Prostate gland (tissue), 2 donors: Measurements from ENCODE around the gene MORC1. TPM values are rescaled to one million over a fixed set of nuclear protein-coding genes. Genes with fewer than 3 reads are reported as not detected.

ENCODE experiments used
- DNase-seq: peaks from one replicate; pipeline ENCODE4 v3.0.0-alpha.2; 2019; ENCODE audit warnings: low spot score
- H3K27ac ChIP-seq, 2 donors: fragments of 200-600 bp; sonication (generic); 2 replicates each; pipeline ENCODE4 v1.5.1; 2017 to 2019
- H3K27me3 ChIP-seq: fragments of 200-600 bp; sonication (generic); replicated peaks from 2 replicates; pipeline ENCODE4 v1.5.1; 2019; ENCODE audit not compliant: insufficient read depth
- H3K36me3 ChIP-seq, 2 donors: fragments of 200-600 bp; sonication (generic); 1 replicate in 1 of 2; 2 replicates in 1 of 2; pipeline versions ENCODE4 v1.5.1 to v1.8.1; 2017 to 2019
- H3K4me1 ChIP-seq: fragments of 200-600 bp; sonication (generic); replicated peaks from 2 replicates; pipeline ENCODE4 v1.5.1; 2019
- H3K4me3 ChIP-seq, 2 donors: fragments of 200-600 bp; sonication (generic); 2 replicates each; pipeline ENCODE4 v1.5.1; 2017 to 2019
- H3K9me3 ChIP-seq: fragments of 200-600 bp; sonication (generic); 2 replicates; pipeline ENCODE4 v1.5.1; 2017
- POLR2A ChIP-seq: fragments of 450-650 bp; IDR thresholded peaks from one replicate; pipeline ENCODE4 v1.6.1; 2016; ENCODE audit warnings: antibody characterized with exemption, mild to moderate bottlenecking
- POLR2AphosphoS5 ChIP-seq: sonication (generic); formaldehyde crosslinking; IDR thresholded peaks from one replicate; pipeline ENCODE4 v1.6.1; 2017; ENCODE audit warnings: antibody characterized with exemption
- WGBS: methylation state at CpG from one replicate; pipeline ENCODE4 v1.1.5; 2018; 5-methylcytosine and 5-hydroxymethylcytosine counted together
- intact Hi-C: fragments of 100-400 bp; cut with DNase I; formaldehyde crosslinking; loops from one replicate; pipeline ENCODE4 v1.14.2; 2022
- total RNA-seq, 2 donors: library from RNA; depleted of rRNA; stranded (reverse); fragments of >200 nt; gene quantifications; one replicate each; pipeline ENCODE4 v1.1.0, GENCODE V29; 2016
- TF ChIP-seq, protein P1 (sequence below), 4 experiments: fragments of 200-600 bp in 2 of 4; fragments of 450-650 bp in 2 of 4; sonication (generic) in 2 of 4; IDR thresholded peaks; 1 replicate in 3 of 4; 2 replicates in 1 of 4; pipeline ENCODE4 v1.5.1; 2016 to 2019; ENCODE audit warnings: antibody characterized with exemption in 4 of 4, mild to moderate bottlenecking in 2 of 4, moderate library complexity in 2 of 4

The MORC1 gene
- 1 to 10 TPM in 1 of 2 donors, not detected in 1; 6.6 TPM for total RNA-seq

DNA sequence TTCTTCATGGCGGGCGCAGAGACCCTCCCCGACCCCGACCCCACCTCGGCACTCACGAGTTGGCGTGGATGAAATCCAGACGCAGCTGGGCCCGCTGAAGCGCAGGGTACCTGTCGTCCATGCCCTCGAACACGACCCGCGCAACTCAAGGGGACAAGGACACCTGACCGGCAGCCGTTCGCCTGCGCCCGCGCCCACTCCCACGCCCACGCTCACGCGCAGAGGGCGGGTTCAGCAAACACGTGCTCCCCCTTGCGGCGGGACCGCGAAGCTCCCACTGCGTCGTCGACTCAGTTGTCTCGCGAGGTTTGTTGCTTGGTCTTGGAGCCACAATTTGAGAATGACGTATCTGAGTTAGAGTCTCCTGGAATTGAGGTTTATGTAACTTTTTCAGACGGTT is at the start of gene MORC1:
Gene MORC1 (minus strand): TSS at position 196 of the 400 bp plus-strand sequence. CDS start 75 bp downstream, at position 121.
- no peak for DNase-seq
- WGBS, result 95% methylated on average over 38 of the region's 38 CpGs
- no peaks in the 10 kb centered on the region for H3K9me3 ChIP-seq
- no peaks in the 10 kb centered on the region for H3K27me3 ChIP-seq
- intact Hi-C loops, result no loop called here
- no peak for TF ChIP-seq POLR2A
- TF ChIP-seq, protein P1, sequence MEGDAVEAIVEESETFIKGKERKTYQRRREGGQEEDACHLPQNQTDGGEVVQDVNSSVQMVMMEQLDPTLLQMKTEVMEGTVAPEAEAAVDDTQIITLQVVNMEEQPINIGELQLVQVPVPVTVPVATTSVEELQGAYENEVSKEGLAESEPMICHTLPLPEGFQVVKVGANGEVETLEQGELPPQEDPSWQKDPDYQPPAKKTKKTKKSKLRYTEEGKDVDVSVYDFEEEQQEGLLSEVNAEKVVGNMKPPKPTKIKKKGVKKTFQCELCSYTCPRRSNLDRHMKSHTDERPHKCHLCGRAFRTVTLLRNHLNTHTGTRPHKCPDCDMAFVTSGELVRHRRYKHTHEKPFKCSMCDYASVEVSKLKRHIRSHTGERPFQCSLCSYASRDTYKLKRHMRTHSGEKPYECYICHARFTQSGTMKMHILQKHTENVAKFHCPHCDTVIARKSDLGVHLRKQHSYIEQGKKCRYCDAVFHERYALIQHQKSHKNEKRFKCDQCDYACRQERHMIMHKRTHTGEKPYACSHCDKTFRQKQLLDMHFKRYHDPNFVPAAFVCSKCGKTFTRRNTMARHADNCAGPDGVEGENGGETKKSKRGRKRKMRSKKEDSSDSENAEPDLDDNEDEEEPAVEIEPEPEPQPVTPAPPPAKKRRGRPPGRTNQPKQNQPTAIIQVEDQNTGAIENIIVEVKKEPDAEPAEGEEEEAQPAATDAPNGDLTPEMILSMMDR (IDR thresholded peaks at IDR 0.05), result no peak
- TF ChIP-seq POLR2AphosphoS5, result no peak
- H3K4me1 ChIP-seq, result no peaks in the 10 kb centered on the region
- no peaks in the 10 kb centered on the region for H3K36me3 ChIP-seq
- no peak within 1 kb of the TSS for H3K4me3 ChIP-seq
- no peak within 1 kb of the TSS for H3K27ac ChIP-seq

DNA sequence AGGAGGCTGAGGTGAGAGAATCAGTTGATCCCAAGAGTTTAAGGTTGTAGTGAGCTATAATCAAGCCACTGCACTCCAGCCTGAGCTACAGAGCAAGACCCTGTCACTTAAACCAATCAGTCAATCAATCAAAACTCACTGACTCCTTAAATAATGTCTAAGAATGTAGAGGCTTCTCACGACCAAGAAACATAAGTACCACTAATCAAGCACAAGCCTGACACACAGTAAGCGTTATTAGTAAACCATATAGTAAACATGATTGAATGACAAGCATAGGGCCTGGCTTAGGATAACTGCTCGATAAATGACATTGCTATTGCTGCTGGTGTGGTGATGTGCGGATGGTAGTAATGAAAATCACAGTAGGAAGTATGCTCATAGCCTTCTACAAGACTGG is 48.0 kb upstream of the MORC1 start:
- TF ChIP-seq, protein P1 (IDR thresholded peaks at IDR 0.05), result no peak
- TF ChIP-seq POLR2AphosphoS5 (no peak), POLR2A (no peak)
- no peak overlapping the region for H3K27ac ChIP-seq
- no peak overlapping the region for H3K4me3 ChIP-seq
- H3K36me3 ChIP-seq, result no peaks in the 10 kb centered on the region
- WGBS, result 90% methylated on average over 4 of the region's 4 CpGs
- H3K9me3 ChIP-seq, result no peaks in the 10 kb centered on the region
- intact Hi-C loops, result no loop called here
- no peaks in the 10 kb centered on the region for H3K27me3 ChIP-seq
- H3K4me1 ChIP-seq, result no peaks in the 10 kb centered on the region
- DNase-seq, result no peak

GRCh38 chr3:109161487-109162123 is 43.7 kb upstream of the MORC1 start:
- Histone ChIP-seq H3K36me3 (no peaks in the 10 kb centered on the region), H3K4me3 (no peak overlapping the region), H3K27me3 (no peaks in the 10 kb centered on the region), H3K4me1 (no peaks in the 10 kb centered on the region), H3K27ac (no peak overlapping the region), H3K9me3 (no peaks in the 10 kb centered on the region)
- WGBS, result 48% methylated on average over 2 of the region's 2 CpGs
- intact Hi-C loops, result no loop called here
- no peak for TF ChIP-seq POLR2AphosphoS5
- TF ChIP-seq, protein P1 (IDR thresholded peaks at IDR 0.05), result no peak
- no peak for TF ChIP-seq POLR2A
- DNase-seq, result no peak

DNA sequence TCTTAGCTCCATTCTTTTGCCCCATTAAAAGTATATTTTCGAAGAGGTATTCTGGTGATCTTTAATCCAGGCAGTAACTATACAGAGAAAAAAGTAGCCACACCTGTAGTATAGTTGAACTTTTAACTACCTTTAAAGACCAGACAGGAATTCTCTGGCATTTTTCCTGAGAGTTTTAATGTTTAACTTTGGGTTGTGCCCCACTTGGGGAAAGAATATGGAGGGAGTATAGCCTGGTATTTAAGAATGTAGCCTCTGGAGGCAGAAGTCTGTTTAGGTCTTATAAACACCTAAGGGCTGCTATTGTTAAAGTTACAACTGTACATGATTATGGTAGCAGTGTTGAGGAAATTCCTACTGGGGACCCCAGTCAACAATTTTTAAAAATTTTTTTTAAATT is 37.9 kb upstream of the MORC1 start:
- TF ChIP-seq POLR2A (no peak), POLR2AphosphoS5 (no peak)
- TF ChIP-seq, protein P1 (IDR thresholded peaks at IDR 0.05), result no peak

DNA sequence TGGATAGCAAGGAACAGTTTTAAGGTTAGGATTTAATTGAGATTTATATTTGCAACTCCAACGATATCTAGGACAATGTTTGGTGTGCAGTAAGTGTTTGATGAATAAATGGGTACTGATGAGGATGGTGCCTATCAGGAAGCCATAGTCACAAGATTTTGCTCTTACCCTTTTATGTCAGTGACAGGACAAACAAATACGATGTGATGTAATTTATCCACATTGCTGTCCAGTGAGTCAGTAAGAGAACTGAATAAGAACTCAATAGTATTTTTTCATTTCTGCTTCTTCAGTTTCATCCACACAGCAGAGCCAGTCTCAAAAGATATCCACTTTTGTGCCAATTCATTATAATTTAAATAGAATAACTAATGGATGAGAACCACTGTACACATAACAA is 37.0 kb upstream of the MORC1 start:
- intact Hi-C loops, result no loop called here
- no peaks in the 10 kb centered on the region for H3K9me3 ChIP-seq
- TF ChIP-seq POLR2A (no peak), POLR2AphosphoS5 (no peak)
- TF ChIP-seq, protein P1 (IDR thresholded peaks at IDR 0.05), result no peak
- H3K36me3 ChIP-seq, result no peaks in the 10 kb centered on the region
- DNase-seq, result no peak
- WGBS, result 84% methylated on average over 2 of the region's 2 CpGs
- no peak overlapping the region for H3K27ac ChIP-seq
- H3K27me3 ChIP-seq, result no peaks in the 10 kb centered on the region
- H3K4me1 ChIP-seq, result no peaks in the 10 kb centered on the region
- no peak overlapping the region for H3K4me3 ChIP-seq

More for the DNA sequence above, 37.9 kb upstream of the MORC1 start:
- WGBS, result 51% methylated on average over 1 of the region's 1 CpG
- no peaks in the 10 kb centered on the region for H3K27me3 ChIP-seq
- no peak for DNase-seq
- no peaks in the 10 kb centered on the region for H3K9me3 ChIP-seq
- no peaks in the 10 kb centered on the region for H3K36me3 ChIP-seq
- H3K4me1 ChIP-seq, result no peaks in the 10 kb centered on the region
- intact Hi-C loops, result no loop called here
- H3K4me3 ChIP-seq, result no peak overlapping the region
- H3K27ac ChIP-seq, result no peak overlapping the region
